ENCODE measurements around the gene SOX5. TPM values are rescaled to one million over a fixed set of nuclear protein-coding genes. Genes with fewer than 3 reads are reported as not detected.

Gene SOX5
- total RNA-seq, 1 donor from 2014 or later = not detected

DNA sequence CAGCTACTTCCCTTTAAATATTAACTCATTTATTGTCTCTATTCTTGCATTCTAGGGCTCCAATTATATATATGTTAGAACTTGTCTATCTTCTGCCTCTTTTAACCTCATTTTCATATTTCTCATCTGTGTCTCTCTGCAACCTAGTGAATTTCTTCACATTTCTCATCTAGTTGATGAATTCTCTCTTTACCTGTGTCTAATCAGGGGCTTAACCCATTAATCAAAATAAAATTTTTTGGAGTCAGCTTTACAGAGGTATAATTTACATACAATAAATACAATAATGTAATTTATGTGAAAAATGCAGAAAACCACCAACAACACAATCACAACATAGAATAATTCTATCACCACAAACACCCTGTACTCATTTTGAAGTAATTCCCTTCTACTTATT is 255.2 kb downstream of the SOX5 start:
- no peak for DNase-seq (ENCODE audit: low read depth in 2 of 2)

DNA sequence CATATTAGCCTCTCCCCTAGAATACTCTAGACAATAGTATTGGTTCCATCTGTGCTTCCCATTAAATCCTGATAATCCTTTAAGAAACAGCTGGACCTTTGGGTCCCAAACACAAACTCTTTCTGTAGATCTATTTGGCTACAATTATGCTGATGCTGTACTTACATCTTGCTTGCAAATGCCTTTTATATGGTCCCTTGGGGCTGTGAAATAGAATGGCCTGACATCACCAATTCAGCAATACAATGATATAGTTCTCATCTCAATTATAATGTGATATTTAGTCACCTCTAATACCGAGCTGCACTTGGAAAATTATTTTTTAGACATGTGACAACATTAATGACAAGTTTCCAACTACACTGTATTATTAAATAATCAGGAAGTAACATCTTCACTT is 261.5 kb downstream of the SOX5 start:
- no peak for DNase-seq (ENCODE audit: low read depth in 2 of 2)

DNA sequence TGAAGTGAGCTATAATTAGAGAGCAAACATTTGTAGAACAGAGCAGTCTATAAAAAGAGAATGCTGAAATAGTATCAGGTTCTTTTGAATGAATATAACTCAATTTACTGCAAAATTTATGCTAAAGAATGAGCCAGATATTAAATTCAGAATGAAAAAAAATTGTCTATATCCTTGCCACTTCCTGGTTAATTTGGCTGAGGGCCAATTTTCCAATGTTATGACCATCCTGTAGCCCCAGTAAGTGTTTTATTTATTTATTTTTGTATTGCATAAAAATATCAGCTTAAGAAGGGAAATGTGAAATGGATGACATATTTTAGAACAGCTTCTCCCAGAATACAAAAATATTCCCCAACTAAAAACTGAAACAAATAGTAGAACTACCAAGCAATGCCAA is 263.4 kb downstream of the SOX5 start:
- peak in 1 of 2 donors; percentile 11 for DNase-seq (ENCODE audit: low read depth in 2 of 2)

- DNase-seq (ENCODE audit: low read depth in 2 of 2) = no peak
Measured at GRCh38 chr12:23684121-23684520, 265.3 kb downstream of the SOX5 start.

- DNase-seq (ENCODE audit: low read depth in 2 of 2) = no peak
Measured at GRCh38 chr12:23681237-23681636, 268.2 kb downstream of the SOX5 start.

- DNase-seq (ENCODE audit: low read depth in 2 of 2) = no peak
Measured at GRCh38 chr12:23674064-23674463, 275.4 kb downstream of the SOX5 start.

DNA sequence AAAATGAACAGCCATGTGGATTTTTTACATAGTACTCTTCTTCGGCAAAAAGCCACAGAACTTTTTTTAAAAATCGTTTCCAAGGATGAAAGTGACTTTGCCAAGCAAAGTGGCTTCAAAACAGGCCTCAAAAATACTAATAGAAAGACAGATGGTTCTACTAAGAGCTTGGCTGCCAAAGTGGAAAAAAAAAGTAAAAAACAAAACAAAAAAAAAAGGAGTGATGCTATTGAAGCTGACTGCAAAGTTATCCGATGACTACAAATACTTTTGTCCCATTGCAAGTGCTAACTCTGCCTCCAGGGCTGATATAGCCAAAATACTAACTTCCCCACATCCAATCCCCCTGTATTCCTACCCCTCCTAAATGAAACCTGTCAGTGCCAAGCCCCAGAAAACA is 277.6 kb downstream of the SOX5 start:
- no peak for DNase-seq (ENCODE audit: low read depth in 2 of 2)

DNA sequence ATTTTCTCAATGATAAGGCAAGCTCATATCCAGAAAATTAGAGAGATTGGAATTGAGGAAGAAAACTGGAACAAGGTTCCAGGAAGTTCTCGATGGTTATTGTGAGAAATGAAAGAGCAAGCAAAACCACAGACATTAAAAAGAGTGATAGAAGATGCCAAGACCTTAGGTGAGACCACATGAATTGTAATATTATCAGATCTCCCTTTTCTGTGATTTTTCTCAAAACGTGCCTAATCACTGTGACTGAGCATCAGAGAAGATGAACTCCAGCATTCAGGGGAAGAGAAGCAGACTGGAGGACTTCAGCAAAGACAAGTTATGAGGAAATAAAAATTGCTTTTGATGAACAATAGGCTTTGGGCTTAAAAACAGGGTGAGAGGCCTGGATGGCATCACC is 278.8 kb downstream of the SOX5 start:
- DNase-seq (ENCODE audit: low read depth in 2 of 2) = no peak

- DNase-seq (ENCODE audit: low read depth in 2 of 2) = no peak
Measured at GRCh38 chr12:23669691-23670090, 279.8 kb downstream of the SOX5 start.

GRCh38 chr12:23666866-23667265 is 282.6 kb downstream of the SOX5 start:
- DNase-seq (ENCODE audit: low read depth in 2 of 2) = no peak

DNA sequence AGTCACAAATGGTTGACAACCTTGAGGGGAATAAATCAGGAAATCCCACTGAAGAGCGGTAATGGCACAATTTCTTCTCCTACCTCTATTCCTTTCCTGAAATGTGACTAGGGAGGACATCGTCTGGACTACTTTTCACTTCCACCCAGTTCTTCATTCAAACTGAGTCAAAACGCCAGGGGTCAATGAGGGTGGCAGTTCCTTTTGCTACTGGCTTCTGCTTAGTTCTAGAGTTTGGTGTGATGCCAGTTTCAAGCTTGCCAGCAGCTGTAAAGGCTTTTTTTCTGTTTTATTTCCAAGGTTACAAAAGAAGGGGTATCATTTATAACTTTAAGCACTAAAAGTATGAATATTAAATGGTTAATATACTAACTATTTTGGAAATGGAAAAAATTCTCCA is 286.5 kb downstream of the SOX5 start:
- no peak for DNase-seq (ENCODE audit: low read depth in 2 of 2)

GRCh38 chr12:23659131-23659530 is 290.3 kb downstream of the SOX5 start:
- DNase-seq (ENCODE audit: low read depth in 2 of 2) = no peak

- DNase-seq (ENCODE audit: low read depth in 2 of 2) = no peak
Measured at GRCh38 chr12:23657598-23657997, 291.9 kb downstream of the SOX5 start.

DNA sequence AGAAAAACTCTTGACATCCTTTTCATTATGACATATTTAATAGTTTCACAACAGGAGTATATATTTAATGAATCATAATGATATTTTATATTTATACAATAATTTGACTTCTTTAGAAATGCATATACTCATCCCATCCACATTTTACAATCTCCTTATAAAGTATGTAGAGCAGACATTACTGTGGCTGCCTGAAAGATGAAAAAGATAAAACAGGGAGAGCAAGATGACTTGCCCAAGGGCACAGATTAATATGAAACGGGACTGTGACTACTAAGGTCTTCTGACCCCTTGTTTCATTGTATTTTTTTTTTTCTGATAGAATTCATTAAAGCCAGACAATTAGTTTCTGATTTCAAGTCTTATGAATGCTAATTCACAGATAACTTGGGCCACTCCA is 293.6 kb downstream of the SOX5 start:
- DNase-seq (ENCODE audit: low read depth in 2 of 2) = no peak

DNA sequence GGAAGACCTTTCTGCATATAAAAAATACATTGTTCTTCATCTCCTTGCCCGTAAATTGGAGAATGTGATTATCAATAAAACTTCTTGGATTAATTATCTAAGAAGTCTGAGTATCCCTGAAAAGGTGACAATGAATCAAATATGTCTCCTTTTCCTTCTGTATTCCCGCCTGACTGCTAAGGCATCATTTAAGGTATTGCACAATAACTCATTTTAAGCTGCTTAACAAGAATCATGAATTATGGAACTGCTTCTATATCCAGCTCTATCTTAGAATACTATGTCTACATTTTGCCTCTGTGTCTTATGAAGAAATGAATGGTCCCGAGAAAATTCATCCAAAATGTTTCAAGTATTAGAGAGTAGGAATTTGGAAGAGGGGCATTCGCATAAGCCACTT is 294.4 kb downstream of the SOX5 start:
- no peak for DNase-seq (ENCODE audit: low read depth in 2 of 2)

DNA sequence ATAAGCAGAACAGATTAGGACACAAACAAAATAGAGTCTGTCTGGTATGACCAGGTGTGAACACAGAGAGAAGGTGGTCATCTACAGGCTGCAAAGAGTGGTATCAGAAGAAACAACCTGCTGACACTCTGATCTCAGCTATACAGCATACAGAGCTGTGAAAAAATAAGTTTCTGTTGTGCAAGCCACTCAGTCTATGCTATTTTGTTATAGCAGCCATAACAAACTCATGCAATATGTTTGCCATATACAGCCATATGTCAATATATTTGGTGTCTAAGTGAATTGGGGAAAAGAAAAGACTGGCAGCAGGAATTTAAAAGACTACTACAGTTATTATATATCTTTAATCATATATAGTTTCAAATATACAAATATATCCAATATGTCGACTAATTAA is 300.9 kb downstream of the SOX5 start:
- DNase-seq (ENCODE audit: low read depth in 2 of 2) = no peak

GRCh38 chr12:23640754-23641153 is 308.7 kb downstream of the SOX5 start:
- DNase-seq (ENCODE audit: low read depth in 2 of 2) = no peak

GRCh38 chr12:23634344-23634743 is 315.1 kb downstream of the SOX5 start:
- DNase-seq (ENCODE audit: low read depth in 2 of 2) = no peak

GRCh38 chr12:23631786-23632377 is 317.6 kb downstream of the SOX5 start:
- no peak for DNase-seq (ENCODE audit: low read depth in 2 of 2)

DNA sequence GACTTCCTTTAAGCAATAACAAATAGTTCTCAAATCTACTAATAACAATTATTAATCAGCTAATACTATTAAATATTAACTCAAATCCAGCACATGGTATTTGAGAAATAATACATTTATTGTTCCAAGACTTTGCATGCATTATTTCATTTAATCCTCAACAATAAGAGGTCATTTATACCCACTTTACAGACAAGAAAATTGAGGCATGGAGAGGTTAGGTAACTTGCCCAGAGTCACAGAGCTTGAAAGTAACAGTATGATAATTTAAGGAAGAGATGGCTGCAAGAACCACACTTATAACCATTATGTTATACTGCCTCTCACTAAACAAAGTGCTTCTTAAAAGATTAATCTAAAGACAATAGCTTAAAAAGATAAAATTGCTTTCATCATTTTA is 318.9 kb downstream of the SOX5 start:
- no peak for DNase-seq (ENCODE audit: low read depth in 2 of 2)

DNA sequence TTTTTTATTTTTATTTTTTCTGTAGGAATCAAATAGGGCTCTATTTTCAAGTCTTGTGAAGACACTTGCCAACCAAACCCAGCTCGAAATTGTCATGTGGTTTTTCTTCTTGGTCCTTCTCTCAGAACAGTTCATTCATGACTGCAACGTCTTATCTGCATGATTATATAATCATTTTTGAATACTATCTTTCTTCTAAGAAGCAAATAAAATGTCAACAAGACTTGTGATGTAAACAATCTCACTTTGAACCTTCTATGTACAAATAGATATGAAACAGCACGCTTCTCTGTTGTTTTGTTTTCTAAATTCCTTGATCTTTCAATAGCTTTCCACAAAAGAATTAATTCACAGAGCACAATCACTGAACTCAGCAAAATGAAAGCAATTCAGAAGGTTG is 320.7 kb downstream of the SOX5 start:
- no peak for DNase-seq (ENCODE audit: low read depth in 2 of 2)

- DNase-seq (ENCODE audit: low read depth in 2 of 2) = no peak
Measured at GRCh38 chr12:23626791-23627190, 322.7 kb downstream of the SOX5 start.

DNA sequence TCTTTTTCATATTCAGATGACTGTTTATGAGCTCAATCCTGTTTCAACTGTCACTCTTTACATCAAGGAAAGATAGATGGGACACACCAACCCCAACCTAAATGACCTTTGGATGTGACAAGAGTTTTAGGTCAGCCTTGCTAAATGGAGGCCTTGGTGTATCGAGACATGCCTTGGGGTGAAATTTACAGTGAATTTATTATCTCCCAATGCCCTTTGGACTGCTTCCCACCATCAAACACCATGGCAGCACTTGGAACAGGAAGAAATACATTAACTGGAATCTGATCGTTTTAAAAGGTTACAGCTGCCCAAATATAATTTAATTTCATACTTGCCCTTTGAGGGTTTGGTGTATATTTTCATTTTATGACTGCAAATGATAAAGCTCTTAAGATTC is 327.6 kb downstream of the SOX5 start:
- DNase-seq (ENCODE audit: low read depth in 2 of 2) = no peak

DNA sequence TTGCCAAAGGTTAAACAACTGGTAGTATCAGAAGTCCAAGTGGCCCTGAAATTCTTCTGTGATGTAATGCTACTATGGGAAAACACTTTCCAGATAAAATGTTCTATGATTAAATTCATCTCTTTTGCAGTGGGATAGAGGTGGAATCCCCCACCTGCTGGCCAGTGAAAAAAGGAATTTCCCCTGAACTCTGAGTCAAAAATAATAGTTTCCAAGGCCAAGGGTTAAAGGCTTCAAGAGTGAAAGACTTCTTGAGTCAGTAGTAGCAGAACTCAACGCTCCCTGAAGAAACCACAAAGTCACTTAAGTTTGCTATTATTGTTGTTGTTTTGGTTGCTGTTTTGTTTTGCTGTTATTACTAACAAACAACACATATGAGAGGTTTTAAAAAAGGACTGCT is 330.8 kb downstream of the SOX5 start:
- DNase-seq (ENCODE audit: low read depth in 2 of 2) = no peak

All from lung microvascular endothelial cell (primary cell).